GM18907 (cell line): ENCODE data around the gene P2RX5.
A peak's percentile ranks its signal among the peaks of the same experiment; 100 is the strongest.
"Not testable (repeated sequence)": the region's sequence is repeated elsewhere in the genome, so short reads cannot be mapped to it uniquely, and the experiment has no call there.

Experiments
- ATAC-seq: cut with Tn5 transposase; IDR thresholded peaks from one replicate; pipeline ENCODE4 v1.9.1; 2021; ENCODE audit warnings: mild to moderate bottlenecking, moderate library complexity; ENCODE audit not compliant: unreplicated experiment

P2RX5 gene

DNA sequence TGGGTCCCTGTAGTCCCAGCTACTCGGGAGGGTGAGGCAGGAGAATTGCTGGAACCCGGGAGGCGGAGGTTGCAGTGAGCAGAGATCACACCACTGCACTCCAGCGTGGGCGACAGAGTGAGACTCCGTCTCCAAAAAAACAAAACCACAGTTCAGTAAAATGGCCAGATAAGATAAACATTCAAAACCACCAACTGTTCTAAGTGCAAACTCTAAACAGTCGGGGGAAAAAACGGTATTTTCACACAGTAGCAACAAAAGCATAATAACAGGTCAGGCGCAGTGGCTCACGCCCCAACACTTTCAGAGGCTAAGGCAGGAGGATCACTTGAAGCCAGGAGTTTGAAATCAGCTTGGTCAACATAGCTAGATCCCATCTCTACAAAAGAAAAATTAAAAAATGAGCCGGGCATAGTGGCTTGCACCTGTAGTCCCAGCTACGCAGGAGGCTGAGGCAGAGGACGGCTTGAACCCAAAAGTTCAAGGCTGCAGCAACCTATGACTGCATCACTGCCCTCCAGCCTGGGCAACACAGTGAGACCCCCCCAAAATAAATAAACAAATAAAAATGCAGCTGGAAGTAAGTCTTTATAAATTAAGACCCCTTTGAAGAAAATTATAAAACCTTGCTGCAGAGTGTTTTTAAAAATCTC, 17.0 kb upstream of the P2RX5 start:
- ATAC-seq, result no peak

DNA sequence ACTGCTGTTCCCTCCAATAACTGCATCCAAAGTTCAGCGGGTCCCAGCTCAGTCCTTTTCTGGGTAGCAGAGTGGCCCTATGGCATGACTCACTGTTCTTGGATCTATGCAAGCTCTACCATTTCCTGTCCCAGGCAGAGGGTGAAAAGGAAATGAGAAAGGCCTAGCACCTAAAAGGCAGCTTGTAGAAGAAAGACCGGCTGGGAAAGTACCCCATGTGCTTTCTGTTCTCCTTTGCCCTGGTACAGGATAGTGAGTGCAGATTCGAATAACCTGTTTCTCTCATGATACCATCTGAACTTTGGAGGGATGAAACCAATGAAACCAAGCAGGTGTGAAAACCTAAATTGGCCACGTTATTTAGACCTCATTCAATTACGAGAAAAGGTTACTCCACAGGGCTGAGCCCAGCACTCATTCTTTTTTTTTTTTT, 15.0 kb upstream of the P2RX5 start:
- peak; percentile 88 for ATAC-seq

DNA sequence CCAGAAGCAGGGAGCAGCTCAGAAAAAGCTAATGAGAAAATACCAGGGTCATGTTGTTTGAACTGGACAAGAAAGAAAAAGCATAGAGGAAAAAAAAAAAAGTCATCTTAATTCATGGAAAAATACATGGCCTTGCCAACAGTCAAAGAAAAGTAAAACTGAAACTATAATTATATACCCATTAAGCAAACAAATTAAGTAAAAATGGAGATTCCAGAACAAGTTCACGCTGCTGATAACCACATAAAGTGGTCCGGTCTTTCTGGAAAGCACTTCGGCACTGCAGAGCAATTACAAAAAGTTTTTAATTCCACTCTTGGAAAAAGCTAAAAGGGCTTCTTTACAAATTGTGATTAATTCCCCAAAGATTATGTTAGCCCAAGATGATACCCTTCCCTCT, 12.4 kb upstream of the P2RX5 start:
- no peak for ATAC-seq

DNA sequence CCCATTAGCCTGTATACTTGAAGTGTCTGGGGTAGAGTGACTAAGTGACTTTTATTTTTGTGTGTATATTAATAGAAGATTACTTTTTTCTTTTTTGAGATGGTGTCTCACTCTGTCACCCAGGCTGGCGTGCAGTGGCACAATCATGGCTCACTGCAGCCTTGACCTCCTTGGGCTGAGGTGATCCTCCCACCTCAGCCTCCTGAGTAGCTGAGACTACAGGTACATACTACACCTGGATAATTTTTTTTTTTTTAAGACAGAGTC, 9.7 kb upstream of the P2RX5 start:
- not testable (repeated sequence) for ATAC-seq

DNA sequence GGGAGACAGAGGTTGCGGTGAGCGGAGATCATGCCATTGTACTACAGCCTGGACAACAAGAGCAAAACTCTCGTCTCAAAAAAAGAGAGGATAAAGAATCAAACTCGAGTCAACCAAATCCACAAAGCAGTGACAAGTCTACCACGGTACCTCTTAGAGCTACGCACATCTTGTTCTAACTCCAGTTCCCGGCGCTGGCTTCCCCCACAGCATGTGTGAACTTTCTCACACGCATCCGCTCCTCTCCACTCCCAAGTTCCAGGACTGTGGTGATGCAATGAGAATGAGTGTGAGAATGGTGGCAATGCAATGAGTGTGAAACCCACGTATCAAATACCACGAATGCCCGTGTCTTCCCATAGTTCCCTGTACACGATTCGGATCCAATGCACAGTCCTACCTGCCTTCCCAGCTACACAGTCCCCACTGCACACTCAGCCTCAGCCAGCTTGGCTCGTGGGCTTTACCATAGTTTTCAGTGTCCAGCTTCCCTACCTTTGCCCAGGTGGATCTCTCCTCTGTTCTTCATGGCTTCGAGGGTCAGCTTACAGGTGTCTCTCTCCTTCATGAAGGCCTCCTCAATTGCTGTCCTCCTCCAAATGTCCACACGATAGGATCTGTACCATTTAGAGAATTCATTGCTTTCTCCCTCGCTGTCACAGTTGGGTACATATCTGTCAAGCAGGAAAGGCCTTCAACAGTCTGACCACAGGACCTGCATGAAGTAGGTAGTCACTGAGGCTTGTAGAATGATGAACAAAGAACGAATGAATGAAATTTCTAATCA, 9.2 kb upstream of the P2RX5 start:
- no peak for ATAC-seq

DNA sequence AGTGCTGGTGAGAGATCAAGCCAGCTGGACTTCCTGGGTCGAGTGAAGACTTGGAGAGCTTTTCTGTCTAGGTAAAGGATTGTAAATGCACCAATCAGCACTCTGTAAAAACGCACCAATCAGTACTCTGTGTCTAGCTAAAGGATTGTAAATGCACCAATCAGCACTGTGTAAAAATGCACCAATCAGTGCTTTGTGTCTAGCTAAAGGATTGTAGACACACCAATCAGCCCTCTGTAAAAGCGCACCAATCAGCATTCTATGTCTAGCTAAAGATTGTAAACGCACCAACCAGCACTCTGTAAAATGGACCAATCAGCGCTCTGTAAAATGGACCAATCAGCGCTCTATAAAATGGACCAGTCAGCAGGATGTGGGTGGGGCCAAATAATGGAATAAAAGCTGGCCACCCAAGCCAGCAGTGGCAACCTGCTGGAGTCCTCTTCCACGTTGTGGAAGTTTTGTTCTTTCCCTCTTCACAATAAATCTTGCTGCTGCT, 6.1 kb upstream of the P2RX5 start:
- not testable (repeated sequence) for ATAC-seq

DNA sequence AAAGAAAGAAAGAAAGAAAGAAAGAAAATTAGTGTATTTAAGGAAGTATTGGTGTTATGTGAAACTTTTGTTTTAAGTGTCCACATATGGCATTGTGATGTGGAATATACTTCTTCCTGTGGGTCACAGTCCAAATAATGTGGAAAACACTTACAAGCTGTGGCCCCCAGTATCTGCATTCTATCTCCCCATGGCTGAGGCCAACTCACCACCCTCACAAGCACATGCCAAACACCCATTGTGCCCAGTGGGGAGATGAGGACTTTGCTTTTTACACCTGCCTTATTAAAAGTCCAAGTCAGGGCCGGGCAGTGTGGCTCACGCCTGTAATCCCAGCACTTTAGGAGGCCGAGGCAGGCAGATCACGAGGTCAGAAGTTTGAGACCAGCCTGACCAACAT, 4.0 kb upstream of the P2RX5 start:
- no peak for ATAC-seq

DNA sequence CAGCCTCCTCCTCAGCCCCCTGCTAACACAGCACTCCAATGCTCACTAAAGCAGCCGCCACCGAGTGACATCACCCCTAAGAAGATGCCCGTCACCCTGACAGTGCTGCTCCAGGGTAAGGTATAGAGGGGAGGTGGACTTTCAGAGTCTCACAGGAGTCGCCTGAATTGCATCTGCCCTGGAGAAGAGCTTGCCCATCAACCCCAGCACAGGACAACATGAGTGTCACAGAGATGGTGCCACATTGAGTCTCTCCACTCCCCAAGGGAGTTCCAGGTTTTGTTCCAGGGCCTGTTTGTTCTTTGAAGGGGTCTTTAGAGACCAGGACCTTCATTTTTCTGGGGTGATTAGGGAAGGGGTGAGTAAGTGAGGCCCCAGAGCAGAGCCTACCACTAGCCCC, 2.2 kb upstream of the P2RX5 start:
- ATAC-seq, result no peak

DNA sequence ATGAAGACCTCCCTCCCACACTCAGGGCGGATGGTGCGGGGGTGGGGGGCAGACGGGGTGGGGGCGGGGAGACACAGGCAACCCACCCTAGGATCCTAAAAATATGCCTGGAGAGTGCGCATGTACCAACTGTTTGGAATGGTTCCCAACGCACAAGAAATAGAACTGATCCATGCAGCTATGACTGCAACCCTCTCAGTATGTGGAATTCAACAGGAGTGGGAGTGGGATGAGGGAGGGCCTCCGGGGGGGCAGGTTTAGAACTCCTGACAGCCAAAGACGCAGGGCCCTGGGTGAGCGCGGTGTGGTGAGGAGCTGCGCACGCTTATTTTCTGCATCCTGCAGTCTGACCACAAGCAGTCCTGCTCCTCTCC, 1.1 kb upstream of the P2RX5 start:
- no peak for ATAC-seq

DNA sequence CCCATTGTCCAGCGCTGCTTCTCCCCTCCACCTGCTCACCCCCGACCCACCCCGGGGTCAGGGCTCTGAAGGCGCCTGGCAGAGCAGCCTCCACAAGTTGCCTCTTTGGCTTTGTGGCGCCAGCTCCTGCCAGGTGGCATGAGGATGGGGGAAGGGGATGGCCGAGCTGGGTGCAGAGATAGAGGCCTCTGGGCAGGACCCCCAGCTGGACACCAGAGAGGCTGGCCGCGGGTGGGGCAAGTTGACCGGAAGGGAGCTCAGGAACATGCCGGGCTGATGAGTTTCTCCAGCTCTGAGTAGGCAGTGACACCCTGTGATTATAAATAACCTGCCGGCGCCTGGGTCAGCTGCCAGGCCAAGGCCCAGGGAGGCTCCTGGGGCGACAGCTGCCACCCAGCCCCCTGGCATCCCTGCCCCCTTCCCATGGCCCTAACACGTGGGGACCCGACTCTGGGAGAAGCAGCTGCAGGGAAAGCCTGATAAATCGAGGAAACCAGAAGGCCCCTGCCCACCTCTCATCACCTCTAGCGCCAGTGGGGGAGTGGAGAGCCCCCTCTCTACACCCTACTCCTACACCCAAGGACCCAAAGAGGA, 729 bp downstream of the P2RX5 start:
- ATAC-seq, result peak; percentile 28

DNA sequence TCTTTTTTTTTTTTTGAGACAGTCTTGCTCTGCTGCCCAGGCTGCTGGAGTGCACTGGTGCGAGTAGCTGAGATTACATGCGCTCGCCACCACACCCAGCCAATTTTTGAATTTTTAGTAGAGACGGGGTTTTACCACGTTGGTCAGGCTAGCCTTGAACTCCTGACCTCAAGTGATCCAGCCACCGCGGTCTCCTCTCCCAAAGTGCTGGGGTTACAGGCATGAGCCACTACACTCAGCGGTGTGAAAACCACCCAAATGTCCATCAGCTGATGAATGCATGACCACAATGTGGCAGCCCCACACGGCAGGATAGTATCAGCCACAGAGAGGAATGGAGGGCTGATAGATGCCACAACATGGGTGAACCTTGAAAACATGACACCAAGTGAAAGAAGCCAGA, 2.1 kb downstream of the P2RX5 start:
- peak; percentile 51 for ATAC-seq

DNA sequence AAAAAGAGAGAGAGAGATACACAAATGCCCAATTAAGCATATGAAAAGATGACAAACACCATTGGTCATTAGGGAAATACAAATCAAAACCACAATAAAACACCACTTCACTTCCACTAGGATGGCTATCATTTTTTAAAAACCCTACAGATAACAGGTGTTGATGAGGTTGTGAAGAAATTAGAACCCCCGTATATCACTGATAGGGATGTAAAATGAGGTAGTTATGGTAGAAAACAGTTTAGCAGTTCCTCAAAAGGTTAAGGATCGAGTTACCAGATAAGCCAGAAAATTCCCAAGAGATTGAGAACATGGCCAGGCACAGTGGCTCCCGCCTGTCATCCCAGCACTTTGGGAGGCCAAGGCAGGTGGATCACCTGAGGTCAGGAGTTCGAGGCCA, 2.8 kb downstream of the P2RX5 start:
- ATAC-seq, result no peak

DNA sequence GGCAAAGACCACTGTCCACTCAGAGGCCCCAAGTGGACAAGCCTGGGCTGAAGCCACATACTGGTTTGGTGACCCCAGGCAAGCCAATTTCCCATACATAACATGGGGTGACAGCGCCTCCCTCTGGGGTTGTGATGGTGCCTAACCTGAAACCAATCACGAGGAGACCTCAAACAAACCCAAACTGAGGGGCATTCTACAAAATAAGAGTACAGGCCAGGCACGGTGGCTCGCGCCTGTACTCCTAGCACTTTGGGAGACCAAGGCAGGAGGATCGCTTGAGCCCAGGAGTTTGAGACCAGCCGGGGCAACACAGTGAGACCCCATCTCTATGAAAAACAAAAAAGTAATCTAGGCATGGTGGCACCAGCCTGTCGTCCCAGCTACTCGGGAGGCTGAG, 3.6 kb downstream of the P2RX5 start:
- no peak for ATAC-seq

DNA sequence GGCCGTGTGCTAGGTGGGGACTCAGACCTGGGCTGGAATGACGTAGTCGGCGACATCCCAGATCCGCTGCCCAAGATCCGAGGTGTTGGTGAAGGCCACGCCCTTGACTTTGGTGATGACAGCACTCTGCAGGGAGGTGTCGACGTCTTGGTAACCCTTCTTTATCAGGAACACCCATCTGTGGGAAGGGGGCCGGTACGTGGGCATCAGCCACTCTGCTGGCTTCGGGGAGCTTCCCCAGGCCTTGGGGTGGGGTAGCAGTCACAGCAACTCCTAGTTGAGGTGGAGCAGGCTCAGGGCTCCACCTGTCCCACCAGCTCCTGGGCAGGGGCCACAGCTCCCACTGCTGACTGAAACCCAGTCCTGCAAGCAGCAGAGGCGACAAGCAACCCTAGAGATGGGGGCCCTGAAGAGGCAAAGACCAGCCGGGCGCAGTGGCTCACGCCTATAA, 4.3 kb downstream of the P2RX5 start:
- ATAC-seq, result no peak

DNA sequence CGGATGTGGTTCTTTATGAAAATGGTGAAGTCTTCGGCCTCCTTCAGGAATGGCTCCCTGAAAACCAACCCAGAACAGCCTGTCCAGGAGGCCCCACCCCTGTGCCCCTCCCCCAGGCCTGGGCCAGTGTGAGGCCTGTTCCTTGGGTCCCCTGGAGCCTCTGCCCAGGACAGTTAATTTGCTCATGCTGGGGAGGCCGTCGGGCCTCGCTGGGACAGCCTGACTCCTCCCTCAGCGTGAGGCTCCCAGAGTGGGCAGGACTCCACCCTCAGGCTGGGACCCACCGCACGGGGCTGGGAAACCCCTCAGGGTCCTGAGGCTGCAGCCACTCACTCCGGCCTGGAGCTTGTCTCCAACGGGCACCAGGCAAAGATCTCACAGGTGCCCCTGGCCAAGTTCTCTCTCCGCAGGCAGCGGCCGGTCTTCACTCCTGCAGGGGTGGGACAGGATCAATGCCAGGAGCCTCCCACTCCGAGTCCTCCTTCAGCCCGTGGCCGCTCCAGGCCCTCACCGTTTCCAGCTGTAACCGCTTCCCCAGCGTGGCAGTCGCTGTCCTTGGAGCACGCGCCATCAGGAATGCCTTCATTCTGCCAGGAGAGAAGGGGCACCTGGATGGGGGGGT, 5.8 kb downstream of the P2RX5 start:
- no peak for ATAC-seq

DNA sequence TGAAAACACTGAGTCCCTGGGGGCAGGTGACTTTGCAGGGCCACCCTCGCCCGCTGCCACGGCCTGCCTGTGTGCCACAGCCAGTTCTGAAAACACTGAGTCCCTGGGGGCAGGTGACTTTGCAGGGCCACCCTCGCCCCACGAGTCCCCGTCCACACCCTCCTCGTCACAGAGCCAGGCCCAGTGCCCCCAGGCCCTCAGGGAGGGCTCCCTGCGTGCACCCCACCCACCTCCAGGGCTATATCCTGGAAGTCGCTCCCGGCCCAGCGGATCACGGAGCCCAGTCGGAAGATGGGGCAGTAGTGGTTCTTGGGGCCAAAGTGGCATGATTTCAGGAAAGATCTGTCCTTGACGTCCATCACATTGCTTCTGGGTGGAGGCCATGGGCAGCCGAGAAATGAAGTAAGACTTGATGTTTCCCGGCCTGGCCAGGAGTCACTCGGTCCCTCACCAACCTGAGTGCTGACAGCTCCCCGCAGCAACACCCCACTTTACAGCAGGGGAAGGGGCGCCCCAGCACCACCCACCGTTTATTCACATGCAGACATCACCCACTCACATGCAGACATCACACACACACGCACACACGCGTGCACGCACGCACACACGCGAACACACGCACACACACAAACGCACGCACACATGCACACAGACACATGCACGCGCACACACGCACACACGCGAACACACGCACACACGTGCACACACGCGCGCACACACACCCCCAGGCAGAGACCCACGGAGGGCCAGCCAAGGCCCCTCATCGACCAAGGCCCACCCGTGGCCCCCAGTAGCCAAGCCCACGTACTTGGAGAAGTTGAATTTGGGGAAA, 6.5 kb downstream of the P2RX5 start:
- no peak for ATAC-seq

DNA sequence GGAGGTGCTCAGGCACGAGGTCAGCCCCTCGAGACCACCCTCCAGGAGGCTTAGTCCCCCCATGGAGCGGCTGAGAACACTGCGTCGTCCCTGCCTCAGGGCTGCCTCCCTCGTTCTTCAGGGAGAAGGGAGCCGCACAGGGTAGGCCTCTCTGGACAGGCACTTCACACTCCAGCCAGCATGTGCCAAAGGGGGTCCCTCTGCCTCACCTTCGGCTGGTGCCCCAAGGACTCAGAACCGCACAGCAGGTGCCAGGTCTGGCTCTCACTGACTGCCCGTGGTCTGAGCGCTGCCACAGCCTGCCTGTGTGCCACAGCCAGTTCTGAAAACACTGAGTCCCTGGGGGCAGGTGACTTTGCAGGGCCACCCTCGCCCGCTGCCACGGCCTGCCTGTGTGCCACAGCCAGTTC, 7.1 kb downstream of the P2RX5 start:
- ATAC-seq, result no peak

DNA sequence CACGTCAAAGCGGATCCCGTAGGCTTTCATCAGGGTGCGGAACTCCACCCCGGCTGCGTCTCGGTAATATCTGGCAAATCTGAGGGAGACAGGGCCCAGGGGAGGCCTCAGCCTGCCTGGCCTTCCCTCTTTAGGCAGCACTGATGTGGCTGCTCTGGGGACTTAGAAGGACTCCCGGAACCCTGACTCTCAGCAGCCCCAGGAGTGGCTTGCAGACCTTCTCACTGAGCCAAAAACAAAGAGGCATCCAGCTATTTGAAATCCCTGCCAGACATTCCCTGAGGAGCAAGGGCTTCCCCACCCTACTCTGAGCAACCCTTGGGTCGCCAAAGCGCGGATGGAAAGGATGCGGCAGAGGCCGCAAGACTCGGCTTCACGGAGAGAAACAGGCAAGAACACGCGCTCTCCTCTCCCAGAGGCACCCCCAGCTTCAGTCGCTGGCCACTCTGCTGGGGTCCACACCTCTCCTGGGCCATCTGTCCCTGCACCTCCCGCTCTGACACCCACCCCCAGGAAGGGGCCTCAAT, 7.9 kb downstream of the P2RX5 start:
- ATAC-seq, result no peak

DNA sequence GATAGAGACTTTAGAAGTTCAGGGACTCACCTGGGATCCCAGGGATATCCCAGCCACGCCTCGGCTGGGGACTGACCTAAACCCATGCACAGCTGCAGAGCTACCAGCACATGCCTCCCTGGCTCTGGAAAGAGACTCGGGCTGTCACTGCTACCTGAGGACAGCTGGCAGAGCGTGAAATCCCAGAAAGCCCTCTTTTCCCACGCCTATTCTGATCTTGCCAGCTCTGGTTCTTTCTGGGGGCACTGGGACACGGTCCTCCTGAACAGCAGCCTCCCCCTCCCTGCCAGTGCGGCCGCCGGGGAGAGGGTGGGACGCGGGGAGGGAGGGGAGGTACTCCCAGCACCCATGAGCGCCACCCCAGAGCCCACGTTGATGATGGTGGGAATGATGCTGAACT, 10.8 kb downstream of the P2RX5 start:
- ATAC-seq, result no peak

DNA sequence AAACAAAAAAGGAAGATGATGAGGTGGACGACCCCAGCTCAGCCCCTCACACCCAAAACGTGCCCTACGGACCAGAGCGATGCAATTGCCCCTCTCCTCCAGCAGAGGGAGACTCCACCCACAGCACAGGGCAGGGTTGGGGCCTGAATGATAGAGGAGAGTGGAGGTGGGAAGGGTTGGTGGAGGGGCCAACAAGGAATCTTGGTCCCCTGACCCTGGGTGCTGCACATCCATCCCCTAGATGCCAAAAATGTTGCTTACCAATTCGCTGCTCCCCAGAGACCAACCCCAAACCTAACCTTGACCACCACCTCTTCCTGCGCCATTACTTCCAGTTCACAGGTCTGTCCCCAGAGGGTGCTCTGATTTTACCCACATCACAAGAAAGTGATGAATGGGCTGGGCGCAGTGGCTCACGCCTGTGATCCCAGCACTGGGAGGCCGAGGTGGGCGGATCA, 12.9 kb downstream of the P2RX5 start:
- ATAC-seq, result peak; percentile 53

DNA sequence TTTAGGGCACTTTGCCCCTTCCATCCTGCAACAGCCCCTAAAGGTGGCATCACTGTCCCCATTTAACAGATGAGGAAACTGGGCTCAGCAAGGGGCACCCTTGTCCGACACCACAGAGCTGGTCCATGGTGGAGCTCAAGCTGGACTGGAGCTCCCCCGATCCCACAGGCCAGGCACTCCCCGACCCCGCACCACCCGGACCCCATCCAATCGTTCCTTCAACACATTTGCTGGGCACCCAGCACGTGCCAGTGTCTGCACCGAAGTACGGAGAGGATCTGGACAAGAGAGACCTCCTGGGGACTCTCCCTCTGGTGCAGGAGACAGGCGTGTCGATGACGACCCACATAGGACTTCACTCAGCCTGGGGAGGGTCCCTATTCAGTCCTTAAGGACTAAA, 13.9 kb downstream of the P2RX5 start:
- no peak for ATAC-seq
